GM10266 (cell line): Measurements from ENCODE around the gene TMEM107.

Experiments
- DNase-seq: peaks from one replicate; pipeline ENCODE4 v3.0.0; 2012; ENCODE audit errors: extremely low spot score
- TF ChIP-seq, protein P1 (sequence below): IDR thresholded peaks from 2 replicates; pipeline ENCODE4 v1.5.1; 2012; ENCODE audit warnings: mild to moderate bottlenecking, low read depth; ENCODE audit not compliant: control insufficient read depth, insufficient read depth; ENCODE audit errors: missing control alignments

TMEM107 gene

DNA sequence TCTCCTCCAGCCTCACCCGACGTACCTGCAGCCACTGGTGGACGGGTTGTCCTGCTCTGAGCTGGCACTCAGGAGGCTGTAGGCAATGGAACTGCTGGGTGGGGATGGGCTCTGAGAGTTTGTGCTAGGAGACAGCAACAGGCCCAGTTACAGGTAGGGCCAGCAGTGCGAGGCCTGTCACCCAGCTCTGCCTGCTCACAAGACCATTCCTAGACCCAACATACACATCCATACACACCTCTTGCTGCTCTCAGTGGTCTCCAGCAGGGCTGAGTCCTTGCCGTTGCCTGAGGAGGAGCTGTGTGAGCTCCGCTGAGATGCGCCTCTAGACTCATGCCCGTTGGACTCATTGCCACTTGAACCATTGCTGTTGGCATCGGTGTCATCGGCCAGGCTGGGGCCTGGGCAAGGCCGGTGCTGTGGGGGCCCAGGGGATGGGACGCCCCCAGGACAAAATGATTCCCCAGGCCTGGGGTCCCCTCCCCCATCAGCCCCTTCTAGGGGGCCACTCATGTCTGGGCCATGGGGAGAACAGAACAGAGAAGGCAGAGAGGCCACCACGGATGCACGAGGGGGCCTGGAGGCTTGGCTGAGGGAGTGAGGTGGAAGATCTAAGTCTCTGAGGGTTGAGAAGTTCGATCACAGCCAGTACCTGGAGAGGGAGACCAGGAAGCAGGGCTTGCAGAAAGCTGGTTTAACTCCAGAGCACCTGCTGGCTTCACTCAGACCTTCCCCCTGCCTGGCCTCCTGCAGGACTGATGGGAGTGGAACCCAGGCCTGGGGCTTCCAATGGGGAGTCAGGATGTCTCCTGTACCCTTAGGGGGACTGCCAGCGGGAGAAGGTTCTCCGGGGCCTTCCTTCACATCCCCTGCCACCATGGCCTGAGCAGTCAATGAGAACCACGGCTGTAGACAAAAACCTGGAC lies 25.7 kb downstream of the TMEM107 start:
- TF ChIP-seq, protein P1, sequence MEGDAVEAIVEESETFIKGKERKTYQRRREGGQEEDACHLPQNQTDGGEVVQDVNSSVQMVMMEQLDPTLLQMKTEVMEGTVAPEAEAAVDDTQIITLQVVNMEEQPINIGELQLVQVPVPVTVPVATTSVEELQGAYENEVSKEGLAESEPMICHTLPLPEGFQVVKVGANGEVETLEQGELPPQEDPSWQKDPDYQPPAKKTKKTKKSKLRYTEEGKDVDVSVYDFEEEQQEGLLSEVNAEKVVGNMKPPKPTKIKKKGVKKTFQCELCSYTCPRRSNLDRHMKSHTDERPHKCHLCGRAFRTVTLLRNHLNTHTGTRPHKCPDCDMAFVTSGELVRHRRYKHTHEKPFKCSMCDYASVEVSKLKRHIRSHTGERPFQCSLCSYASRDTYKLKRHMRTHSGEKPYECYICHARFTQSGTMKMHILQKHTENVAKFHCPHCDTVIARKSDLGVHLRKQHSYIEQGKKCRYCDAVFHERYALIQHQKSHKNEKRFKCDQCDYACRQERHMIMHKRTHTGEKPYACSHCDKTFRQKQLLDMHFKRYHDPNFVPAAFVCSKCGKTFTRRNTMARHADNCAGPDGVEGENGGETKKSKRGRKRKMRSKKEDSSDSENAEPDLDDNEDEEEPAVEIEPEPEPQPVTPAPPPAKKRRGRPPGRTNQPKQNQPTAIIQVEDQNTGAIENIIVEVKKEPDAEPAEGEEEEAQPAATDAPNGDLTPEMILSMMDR, result no peak
- no peak for DNase-seq

DNA sequence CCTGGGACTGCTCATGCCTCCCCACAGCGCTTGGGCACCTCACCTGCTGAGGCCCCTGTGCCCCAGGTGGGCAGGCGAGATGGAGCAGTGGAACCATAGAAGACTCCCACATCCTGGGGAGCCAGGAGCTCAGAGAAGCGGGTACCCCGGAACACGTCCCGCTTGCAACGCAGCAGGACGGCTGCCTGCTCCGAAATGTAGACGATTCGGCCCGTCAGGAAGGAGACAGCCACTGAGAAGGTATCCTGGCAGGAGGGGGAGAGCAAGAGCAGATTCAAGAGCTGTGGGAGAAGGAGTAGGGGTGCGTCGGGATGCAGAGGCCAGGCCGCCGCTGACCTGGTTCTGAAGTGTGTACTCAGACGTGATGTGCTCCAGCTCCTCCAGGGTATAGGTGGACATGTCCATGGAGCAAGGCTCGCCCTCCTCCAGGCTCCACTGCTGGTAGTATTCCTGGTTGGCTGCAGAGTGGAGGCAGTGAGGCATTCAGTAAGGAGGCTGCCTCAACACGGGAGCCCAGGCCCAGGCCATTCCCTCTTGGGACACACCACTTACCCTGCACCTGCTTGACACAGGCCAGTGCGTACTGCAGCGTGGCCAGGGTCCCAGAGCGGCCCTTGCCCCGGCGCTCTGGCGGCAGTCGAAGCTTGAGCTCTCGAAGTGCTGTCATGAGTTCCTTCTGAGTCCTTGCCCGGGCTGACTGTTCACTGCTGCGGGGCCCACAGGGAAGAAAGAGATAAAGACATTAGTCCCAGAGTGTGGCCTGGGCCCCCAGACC lies 26.6 kb downstream of the TMEM107 start:
- DNase-seq, result no peak
- TF ChIP-seq, protein P1, result no peak

DNA sequence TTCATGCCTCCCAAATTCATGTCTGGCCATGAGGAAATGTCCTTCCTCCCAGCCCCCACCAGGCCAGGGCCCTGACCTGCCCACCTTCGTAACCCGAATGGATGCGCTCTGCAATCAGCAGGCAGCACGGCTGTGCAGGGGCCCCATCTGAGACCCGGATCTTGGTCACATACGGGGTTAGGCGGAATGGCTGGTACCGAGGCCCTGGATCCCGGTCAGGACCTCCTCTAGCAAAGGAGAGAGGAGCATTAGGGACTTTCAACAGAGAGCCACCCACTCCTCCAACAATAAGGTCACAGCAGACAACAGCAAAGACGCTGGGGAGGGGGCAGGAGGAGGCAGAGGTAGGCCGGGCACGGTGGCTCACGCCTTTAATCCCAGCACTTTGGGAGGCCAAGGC lies 27.6 kb downstream of the TMEM107 start:
- TF ChIP-seq, protein P1, result no peak
- DNase-seq, result no peak

DNA sequence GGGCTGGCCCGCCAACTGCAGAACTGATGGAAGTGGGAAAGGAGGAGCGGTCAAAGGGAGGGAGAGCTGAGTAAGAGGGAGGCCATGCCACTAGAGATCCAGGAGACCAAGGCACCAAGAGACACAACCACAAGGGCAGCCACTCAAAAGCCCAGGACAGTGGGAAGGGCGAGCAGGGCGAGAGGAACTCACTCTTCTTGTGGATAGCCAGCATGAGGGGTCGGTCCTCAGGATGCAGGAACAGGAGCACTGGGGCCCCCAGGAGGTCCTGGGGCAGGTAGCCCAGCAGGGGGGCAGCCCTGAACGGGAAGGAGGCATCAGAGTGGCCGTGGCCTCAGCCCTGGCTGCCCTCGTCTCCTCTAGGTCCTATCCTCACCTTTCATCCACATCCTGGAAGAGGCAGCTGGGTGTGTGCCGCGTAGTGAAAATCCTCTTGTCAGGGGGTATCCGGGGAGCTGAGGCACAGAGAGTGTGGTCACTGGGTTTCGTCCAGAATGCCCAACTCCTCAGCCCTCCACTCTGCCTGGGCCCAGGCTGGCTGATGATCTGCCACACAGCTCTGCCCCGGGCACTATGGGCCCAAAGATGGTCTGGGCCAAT lies 28.3 kb downstream of the TMEM107 start:
- DNase-seq, result no peak
- TF ChIP-seq, protein P1, result no peak

DNA sequence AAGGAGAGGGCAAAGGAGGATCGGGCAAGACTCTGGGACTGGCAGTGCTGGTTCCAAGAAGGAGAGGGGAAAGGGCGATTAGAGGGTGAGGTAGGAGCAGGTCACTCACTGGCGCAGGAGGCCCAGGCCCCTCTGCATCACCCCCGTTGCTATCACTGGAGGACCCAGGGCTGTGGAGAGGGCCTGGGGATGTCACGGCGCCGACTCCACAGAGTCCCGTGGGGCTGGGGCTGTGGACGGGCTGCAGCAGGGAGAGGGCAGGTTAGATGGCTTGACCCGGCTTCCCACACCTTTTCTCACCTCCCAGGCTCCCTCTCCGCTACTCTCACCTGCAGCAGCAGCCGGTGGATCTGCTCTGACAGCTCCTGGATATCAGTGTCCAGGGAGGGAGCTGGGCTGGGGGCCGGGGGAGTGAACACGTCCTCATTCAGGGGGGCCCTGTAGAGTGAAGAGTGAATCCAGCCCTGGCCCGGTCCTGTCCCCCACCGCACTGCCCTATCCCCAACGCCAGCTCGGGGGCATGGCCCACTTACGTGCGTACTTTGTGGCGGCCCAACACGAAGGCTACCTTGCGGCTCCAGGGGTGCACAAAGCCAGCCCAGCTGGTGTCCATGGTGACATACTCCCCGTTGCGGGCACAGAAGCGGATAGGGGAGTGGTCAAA lies 28.9 kb downstream of the TMEM107 start:
- TF ChIP-seq, protein P1, result no peak
- DNase-seq, result no peak

DNA sequence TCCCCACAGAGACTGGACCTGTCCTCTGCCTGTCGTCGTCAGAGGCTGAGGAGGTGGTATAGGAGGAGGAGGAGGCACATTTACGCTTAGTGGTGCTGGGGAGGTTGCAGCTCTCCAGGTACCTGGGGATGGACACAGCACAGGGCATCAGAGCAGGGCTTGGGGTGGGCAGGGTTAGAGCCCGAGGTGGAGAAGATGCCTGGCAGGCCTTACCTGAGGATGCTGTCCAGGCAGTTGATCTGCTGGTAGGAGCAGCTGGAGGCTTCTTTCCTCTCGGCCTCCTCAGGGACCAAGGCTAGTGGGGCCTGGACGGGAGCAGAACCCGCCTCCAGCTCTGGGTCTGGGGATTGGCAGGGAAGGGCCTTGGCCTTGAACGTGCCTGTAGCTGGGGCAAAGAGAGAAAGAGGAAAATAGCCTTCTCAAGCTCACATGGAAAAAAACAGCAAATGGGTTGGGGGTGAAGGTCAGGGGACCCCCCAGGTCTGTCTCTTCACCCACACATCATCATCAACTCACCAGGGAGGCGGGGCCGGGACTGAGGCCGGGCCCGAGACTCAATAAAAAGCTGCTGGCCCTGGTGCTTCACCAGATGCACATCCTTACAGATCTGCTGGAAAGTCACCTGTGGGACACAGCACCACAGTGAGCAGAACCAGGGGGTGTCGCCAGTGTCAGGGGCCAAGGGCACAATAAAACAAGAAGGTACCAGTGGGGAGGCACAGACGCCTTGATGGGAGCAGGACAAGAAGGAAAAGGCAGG lies 29.6 kb downstream of the TMEM107 start:
- DNase-seq, result no peak
- TF ChIP-seq, protein P1, result no peak
